GM18868 (cell line): Measurements from ENCODE around the gene SLC12A7.

ENCODE experiments used
- ATAC-seq: cut with Tn5 transposase; IDR thresholded peaks from one replicate; pipeline ENCODE4 v1.9.1; 2021; ENCODE audit warnings: mild to moderate bottlenecking, moderate library complexity; ENCODE audit not compliant: unreplicated experiment

Gene SLC12A7

DNA sequence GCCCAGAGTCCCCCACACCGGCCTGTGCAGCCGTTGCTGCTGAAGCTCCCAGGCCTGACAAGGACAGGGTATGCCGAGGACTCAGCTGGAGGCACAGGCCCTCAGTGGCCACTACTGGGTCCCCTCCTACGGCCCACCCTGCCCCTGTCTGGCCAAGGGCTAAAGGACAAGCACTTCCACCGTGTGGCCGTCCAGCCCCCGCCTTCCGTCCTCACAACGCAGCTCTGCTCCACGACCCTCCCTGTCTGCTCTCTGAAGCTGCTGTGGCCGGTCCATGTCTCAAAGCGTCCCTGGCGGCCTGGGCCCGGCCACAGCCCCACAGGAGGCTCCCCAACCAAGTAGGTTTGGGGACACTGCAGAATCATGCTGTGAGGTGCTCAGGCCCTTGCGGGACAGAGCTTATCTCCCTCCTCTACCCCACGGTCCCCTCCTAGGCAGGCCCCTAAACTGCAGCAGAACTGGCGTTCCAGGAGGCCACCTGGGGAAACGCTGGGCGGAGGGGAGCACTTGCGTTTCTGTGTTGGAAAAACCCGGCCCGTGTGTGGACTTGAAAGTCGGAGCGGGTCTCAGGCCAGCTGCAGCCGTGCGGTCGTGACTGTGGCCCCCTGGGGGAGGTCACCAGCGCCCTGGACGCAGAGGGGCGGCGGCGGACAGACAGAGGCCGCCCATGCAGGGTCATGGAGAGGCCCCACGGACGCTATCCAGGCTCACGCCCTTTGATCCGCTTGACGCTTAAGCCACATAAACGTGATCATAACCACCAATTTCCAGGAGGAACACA, 57.7 kb downstream of the SLC12A7 start:
- no peak for ATAC-seq

DNA sequence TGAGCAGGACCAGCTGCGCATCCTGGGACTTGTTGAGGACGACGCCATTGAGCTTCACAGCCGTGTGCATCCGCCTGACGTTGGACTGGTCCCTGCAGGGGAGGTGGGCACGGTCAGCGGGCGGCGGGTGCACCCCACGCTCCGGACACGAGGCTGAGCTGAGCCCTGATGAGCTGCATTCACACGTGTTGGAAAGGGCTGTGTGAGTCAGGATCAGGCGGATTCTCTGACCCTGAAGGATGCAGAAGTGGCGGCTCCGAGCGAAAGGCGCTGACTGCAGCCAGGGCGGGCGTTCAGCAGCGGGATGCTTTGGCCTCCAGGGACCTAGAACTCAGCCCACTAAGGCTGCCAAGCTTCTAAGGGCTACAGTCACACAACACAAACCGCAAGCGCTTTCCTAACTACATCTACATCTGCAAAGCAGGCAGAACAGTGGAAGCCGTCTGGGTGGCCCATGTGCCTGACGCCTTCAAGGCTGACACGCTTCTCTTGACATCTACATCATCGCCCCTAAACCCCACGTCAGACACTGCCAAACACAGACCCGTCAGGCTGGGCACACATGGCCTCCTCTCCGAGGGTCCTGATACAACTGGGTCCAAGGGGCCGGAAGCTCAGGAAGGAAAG, 58.4 kb downstream of the SLC12A7 start:
- no peak for ATAC-seq

DNA sequence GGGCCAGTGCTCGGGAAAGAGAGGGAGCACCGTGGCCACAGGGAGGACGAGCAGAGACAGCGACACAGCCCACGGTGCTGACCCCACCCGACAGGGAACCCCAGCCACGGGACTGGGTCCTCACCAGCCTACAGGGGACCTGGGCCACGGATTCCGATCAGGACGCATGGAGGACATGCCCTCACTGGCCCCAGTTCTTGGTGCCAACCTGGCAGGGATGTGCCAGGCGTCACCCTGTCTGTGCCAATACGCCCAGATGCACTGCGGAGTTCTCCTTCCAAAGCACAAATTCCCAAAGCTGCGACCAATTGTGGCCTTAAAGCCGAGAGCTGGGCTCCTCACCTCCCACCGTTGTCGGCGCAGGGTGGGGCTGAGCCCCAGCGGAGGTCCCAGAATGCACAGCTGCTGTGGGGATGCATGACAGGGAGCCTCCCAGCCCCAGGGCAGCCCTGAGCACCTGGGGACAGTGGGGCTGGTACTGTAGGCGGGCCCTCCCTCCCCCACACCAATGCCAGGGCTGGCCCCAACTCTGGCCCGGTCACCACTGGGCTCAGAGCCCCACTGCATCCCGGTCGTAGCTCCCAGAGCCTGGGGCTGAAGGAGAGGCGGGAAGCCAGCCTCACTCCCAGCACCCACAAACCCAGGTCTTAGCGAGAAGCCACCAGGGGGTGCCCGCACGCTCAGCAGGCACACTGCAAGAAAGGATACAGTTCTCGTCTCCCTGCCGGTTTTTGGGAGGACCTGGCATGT, 59.0 kb downstream of the SLC12A7 start:
- ATAC-seq, result no peak

DNA sequence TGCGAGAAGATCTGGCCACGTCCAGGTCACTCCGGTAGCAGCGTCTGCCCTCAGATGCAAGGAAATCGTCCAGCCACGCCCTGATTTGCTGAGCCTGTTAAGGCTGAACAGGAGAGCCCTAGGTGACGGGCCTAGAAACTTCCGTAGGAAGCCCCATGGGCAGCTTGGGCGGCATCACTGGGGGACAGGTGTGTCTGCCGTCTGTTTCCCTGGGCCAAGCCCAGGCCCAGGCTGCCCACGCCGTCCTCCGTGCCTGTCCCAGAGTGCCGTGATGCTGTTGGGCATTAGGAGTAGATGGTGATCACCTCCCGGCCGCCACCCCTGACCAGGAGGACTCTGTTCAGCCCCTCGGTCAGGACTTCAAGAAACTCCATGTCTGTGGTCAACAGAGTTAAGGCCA, 59.8 kb downstream of the SLC12A7 start:
- no peak for ATAC-seq

DNA sequence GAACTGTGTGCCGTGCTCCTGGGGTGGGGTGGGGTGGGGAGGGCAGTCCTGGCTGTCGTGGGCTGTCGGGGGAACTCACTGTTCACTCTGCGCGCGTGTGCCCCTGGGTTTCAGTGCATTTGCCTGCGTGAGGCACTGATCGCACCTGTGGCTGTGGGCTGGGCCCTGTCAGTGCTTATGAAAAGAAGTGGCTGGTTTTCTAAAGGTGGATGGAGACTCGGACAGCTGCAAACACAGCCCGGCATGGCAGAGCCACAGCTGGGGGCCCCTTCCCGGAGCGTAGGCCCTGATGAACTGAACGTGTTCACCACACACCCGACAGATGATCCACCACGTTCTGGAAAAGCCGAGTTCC, 60.5 kb downstream of the SLC12A7 start:
- no peak for ATAC-seq

DNA sequence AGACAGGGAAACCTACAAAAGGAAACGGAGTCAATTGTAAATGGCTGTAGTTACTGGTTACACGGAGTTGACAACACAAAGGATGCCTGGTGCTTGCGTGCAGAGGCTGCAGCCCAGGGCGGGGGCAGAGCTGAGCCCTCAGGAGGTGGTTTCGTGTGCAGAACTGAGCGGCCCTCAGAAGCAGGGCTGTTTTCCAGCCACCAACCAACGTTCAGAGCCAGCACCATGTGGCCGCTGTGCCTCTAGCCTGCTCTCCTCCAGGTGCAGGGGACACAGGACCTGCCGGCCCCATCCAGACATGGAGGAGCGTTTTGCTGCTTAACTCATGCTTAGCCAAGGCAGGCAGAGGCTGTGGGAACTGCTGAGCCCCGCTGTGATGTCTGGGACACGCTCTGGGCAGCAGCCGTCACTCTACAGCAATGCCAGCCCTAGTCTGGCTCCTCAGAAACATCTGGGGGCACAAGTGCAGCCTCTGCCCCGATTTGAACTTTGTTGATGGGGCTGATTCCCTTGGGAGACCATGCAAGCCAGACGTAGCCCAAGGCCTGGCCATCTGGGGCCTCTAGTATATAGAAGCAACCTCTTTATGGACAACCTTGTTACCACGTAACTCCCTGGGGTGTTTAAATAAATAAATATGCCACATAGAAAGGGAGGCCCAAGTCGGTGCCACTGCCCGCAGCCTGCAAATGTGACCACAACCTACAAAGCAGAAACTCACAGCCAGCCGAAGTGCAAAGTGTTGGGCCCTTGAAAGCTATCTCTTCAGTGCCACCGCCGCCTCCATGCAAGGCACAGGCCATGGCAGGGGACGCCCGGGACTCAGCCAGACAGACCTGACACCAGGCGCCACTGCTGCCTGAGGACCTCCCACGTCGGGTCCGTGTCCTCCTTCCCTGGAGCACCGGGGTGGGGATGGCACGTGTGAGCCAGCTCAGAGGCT, 61.2 kb downstream of the SLC12A7 start:
- ATAC-seq, result no peak

DNA sequence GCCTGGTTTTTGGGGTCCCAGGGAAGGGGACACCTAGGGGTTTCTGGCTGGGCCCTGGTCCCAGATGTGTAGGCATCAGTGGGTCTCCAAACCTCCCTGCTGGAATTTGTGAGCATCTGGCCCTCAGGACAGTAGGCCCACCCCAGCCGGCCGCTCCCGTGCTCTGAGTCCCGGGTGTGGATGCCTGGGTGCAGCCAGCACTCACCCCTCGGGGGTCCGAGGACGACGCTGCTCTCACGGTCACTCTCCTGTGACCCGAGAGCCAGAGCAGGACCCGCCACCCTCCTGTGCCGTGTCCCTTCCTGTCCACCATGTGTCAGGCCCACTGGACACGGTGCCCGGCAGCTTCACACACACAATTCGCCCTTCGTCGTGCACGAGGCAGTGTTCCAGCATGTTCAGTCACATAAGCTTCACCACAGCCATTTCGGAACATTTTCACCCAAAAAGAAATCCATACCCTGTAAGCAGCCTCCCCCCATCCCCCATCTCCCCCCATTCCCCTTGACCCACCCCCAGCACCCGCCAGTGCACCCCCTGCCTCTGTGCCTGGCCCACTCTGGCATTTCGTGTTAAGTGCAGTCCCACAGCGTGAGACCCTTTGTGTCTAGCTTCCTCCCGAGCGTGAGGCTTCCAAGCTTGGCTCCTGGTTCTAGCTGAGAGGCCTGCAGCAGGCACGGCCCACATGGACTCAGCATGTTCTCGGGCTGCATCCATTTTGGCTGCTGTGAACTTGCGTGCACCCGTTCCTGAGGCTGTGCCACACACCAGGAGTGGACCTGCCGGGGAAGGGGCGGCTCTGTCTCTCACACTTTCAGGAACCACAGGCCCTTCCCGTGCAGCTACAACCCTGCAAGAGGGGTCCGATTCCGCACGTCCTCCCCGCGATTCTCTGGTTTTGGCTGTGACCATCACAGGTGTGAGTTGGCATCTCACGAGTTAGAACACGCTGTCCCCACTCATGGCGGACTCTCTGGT, 62.7 kb downstream of the SLC12A7 start:
- ATAC-seq, result no peak

DNA sequence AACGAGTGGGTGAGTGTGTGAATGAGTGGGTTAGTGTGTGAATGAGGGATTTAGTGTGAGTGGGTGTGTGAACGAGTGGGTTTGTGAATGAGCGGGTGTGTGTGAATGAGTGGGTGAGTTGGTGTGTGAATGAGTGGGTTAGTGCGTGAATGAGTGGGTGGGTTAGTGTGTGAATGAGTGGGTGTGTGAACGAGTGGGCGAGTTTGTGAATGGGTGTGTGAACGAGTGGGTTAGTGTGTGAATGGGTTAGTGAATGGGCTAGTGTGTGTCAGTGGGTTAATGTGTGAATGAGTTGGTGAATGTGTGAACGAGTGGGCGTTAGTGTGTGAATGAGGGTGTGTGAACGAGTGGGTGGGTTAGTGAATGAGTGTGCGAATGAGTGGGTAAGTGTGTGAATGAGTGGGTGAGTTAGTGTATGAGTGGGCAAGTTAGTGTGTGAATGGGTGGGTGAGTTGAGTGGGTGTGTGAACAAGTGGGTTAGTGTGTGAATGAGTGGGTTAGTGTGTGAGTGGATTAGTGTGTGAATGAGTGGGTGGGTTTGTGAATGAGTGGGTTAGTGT, 63.6 kb downstream of the SLC12A7 start:
- ATAC-seq, result no peak

DNA sequence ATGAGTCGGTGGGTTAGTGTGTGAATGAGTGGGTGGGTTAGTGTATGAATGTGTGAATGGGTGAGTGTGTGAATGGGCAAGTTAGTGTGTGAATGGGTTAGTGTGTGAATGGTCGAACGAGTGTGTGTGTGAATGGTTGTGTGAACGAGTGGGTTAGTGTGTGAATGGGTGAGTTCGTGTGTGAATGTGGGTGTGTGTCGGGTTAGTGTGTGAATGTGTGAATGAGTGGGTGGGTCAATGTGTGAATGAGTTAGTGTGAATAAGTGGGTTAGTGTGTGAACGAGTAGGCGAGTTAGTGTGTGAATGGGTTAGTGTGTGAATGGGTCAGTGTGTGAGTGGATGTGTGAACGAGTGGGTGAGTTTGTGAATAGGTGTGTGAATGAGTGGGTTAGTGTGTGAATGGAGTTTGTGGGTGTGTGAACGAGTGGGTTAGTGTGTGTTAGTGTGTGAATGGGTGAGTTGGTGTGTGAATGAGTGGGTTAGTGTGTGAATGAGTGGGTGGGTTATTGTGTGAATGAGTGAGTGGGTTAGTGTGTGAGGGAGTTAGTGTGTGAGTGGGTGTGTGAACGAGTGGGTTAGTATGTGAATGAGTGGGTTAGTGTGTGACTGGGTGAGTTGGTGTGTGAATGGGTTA, 64.4 kb downstream of the SLC12A7 start:
- ATAC-seq, result no peak

DNA sequence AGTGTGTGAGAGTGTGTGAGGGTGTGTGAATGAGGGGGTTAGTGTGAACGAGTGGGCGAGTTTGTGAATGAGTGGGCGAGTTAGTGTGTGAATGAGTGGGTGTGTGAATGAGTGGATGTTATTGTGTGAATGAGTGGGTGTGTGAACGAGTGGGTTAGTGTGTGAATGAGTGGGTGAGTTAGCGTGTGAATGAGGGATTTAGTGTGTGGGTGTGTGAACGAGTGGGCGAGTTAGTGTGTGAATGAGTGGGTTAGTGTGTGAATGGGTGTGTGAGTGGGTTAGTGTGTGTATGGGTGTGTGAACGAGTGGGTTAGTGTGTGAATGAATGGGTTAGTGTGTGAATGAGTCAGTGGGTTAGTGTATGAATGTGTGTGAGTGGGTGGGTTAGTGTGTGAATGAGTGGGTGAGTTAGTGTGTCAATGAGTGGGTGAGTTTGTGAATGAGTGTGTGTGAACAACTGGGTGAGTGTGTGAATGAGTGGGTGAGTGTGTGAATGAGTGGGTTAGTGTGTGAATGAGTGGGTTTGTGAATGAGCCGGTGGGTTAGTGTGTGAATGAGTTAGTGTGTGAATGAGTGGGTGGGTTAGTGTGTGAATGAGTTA, 65.8 kb downstream of the SLC12A7 start:
- no peak for ATAC-seq

DNA sequence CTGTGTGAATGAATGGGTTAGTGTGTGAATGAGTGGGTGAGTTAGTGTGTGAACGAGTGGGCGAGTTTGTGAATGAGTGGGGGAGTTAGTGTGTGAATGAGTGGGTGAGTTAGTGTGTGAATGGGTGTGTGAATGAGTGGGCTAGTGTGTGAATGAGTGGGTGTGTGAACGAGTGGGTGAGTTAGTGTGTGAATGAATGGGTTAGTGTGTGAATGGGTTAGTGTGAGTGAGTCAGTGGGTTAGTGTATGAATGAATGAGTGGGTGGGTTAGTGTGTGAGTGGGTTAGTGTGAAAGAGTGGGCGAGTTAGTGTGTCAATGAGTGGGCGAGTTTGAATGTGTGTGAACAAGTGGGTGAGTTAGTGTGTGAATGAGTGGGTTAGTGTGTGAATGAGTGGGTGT, 67.7 kb downstream of the SLC12A7 start:
- no peak for ATAC-seq

DNA sequence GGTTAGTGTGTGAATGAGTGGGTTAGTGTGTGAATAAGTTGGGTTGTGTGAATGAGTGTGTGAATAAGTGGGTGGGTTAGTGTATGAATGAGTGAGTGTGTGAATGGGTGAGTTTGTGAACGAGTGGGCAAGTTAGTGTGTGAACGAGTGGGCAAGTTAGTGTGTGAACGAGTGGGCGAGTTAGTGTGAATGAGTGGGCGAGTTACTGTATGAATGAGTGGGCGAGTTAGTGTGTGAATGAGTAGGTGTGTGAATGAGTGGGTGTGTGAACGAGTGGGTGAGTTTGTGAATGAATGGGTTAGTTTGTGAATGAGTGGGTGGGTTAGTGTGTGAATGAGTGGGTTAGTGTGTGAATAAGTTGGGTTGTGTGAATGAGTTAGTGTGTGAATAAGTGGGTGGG, 68.5 kb downstream of the SLC12A7 start:
- ATAC-seq, result no peak

DNA sequence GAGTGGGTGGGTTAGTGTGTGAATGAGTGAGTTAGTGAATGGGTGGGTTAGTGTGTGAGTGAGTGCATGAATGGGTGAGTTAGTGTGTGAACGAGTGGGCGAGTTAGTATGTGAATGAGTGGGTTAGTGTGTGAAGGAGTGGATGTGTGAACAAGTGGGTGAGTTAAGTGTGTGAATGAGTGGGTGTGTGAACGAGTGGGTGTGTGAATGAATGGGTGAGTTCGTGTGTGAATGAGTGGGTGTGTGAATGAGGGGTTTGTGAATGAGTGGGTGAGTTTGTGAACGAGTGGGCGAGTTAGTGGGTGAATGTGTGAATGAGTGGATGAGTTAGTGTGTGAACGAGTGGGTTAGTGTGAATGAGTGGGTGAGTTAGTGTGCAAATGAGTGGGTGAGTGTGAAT, 69.2 kb downstream of the SLC12A7 start:
- ATAC-seq, result no peak

DNA sequence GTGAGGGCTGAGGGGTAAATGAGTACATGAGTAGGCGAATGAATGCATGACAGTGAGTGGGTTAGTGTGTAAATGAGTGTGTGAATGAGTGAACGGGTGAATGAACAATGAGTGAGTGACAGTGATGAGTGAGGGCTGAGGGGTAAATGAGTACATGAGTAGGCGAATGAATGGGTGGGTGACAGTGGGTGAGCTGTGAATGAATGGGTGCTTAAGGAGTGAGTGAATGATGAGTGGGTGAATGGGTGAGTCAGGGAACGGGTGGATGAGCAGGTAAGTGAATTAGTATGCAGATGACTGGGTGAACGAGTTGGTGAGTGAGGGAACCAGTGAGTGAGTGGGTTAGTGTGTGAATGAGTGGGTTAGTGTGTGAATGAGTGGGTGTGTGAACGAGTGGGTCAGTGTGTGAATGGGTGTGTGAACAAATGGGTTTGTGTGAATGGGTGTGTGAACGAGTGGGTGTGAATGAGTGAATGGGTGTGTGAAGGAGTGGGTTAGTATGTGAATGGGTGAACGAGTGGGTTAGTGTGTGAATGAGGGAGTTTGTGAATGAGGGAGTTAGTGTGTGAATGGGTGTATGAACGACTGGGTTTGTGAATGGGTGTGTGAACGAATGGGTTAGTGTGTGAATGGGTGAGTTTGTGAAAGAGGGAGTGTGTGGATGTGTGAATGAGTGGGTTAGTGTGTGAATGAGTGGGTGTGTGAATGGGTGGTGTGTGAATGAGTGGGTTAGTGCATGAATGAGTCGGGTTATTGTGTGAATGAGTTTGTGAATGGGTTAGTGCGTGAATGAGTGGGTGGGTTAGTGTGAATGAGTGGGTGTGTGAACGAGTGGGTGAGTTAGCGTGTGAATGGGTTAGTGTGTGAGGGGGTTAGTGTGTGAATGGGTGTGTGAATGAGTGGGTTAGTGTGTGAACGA, 70.4 kb downstream of the SLC12A7 start:
- no peak for ATAC-seq

DNA sequence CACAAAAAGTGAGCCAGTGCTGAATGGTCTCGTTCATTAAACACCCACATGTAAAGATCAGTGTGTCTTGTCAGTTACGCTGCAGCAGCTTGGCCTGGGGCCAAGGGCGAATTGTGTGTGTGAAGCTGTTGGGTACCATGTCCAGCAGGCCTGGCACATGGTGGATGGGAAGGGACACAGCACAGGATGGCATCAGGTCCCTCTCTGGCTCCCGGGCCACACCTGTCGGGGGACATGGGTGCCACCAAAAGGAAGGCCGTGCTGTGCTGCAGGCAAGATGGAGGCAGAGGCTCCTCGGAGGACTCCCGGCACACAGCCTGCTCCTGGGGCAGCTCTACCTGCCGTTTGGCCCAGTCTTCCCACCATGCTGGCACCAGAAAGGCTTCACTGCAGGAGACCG, 71.3 kb downstream of the SLC12A7 start:
- no peak for ATAC-seq

DNA sequence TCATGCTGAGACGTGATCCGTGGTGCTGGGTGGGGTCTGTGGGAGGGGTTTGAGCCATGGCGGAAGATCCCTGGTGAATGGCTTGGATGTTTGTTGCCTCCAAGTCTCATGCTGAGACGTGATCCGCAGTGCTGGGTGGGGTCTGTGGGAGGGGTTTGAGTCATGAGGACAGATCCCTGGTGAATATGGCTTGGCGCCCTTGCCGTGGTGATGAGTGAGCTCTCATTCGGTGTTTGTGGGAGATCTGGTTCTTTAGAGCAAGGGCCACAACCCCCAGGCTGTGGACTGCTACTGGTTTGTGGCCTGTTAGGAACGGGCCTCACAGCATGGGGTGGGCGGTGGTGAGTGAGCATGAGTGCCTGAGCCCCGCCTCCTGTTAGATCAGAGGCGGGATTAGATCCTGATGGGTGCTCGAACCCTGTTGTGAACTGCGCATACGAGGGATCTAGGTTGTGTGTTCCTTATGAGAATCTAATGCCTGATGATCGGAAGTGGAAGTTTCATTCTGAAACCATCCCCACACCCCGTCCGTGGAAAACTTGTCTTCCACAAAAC, 72.1 kb downstream of the SLC12A7 start:
- ATAC-seq, result no peak

DNA sequence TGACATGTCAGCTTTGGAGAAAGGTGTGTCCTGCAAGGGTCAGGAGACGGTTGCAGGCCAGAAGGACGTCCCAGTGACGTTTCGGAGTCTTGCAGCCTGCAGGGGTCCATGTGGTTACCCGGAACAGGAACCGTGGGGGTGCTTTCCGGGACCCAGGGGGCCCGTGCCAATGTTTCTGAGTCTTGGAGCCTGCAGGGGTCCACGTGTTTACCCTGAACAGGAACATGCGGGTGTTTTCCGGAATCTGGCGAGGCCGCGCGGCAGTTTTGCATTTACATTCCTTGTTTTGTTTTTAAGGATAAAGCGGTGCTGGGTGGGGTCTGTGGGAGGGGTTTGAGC, 72.7 kb downstream of the SLC12A7 start:
- ATAC-seq, result no peak
